Pancreas (tissue), 10 donors: ENCODE measurements around the gene SERPINB10. TPM values are rescaled to one million over a fixed set of nuclear protein-coding genes. Genes with fewer than 3 reads are reported as not detected.

ENCODE experiments used
- ATAC-seq, 4 donors: fragments of 200-7000 bp; cut with Tn5 transposase; one replicate each; pipeline versions ENCODE4 v1.8.0 to v1.9.1; 2020; ENCODE audit warnings: mild to moderate bottlenecking in 4 of 4, moderate library complexity in 4 of 4
- DNase-seq, 6 donors: peaks; one replicate each; pipeline ENCODE4 v3.0.0-alpha.2; 2020
- FAIRE-seq: peaks from 2 replicates; lab custom pipeline; 2012; peaks lifted over from hg19 to GRCh38; lab: Jason Lieb, UNC
- H3K27ac ChIP-seq, 4 donors: fragments of 200-600 bp; sonication (generic); 1 replicate in 3 of 4; 2 replicates in 1 of 4; pipeline versions ENCODE4 v1.5.0 to v1.8.0; 2020
- H3K27me3 ChIP-seq, 4 donors: fragments of 200-600 bp; one replicate each; pipeline ENCODE4 v1.8.0; 2021
- H3K36me3 ChIP-seq, 3 donors: fragments of 200-600 bp; sonication (generic) in 1 of 3; one replicate each; pipeline versions ENCODE4 v1.5.0 to v1.8.0; 2020 to 2021
- H3K4me1 ChIP-seq, 3 donors: fragments of 200-600 bp; one replicate each; pipeline ENCODE4 v1.8.0; 2021
- H3K4me3 ChIP-seq, 4 donors: fragments of 200-600 bp; sonication (generic) in 2 of 4; one replicate each; pipeline versions ENCODE4 v1.5.0 to v1.8.0; 2020 to 2021
- H3K9me3 ChIP-seq, 4 donors: fragments of 200-600 bp; one replicate each; pipeline ENCODE4 v1.8.0; 2021
- WGBS, 2 donors: extraction: QIAGEN DNeasy Blood & Tissue Kit; methylation state at CpG; one replicate each; pipeline ENCODE4 v1.1.7; 2013; 5-methylcytosine and 5-hydroxymethylcytosine counted together
- intact Hi-C, 3 donors: fragments of 100-400 bp; cut with DNase I; formaldehyde crosslinking; loops; one replicate each; pipeline versions ENCODE4 v1.11.1 to v1.14.2; 2022
- polyA plus RNA-seq, 2 donors: library from polyadenylated mRNA; stranded (reverse); fragments of 200-250 nt; gene quantifications; one replicate each; pipeline ENCODE4 v1.2.3, GENCODE V29; 2013
- total RNA-seq, 6 donors: library from RNA; stranded (reverse); fragmentation: NEBNext Ultra II Directional in 4 of 6; extraction: Animal tissue kit (Norgen Biotek cat#: 25700) in 4 of 6; gene quantifications; one replicate each; pipeline versions ENCODE4 v1.2.1 to v1.2.4, GENCODE V29; 2021 to 2023
- TF ChIP-seq, protein P1 (sequence below), 4 donors: fragments of 200-600 bp; sonication (generic) in 3 of 4; IDR thresholded peaks; one replicate each; pipeline versions ENCODE4 v1.5.0 to v1.8.0; 2021; ENCODE audit warnings: antibody characterized with exemption in 4 of 4
- donor health status: healthy with polysubstance abuse.
- donor health status: DM: no; HTN: no; CAD: no; lungs with moderate emphysema.
- donor health status: DM: no; HTN: no; CAD: no.
- donor health status: control.
- donor health status: control.
- donor health status: Bipolar disorder and iron deficiency.
- donor health status: DM: yes; HTN: yes; CAD: no.
- donor health status: DM: no; HTN: no; CAD: no.
- donor health status: DM: no; HTN: no; CAD: no.
- donor health status: DM: yes; HTN: yes; CAD: no.

The SERPINB10 gene
- total and polyA plus RNA-seq, 8 donors, result not detected

DNA sequence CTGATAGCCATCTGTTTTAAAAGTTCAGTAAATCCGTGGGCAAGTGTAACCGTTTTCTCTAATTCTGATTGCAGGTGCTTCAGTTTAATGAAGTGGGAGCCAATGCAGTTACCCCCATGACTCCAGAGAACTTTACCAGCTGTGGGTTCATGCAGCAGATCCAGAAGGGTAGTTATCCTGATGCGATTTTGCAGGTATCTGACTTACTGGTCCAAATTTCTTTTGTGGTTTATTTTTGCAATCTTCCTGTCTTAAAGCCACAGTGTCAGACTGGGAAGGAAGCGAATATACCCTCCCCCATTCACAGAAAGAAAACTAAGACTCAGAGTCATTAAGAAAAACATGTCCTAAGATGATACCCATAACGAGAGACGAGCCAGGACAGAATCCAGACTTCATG, 12.6 kb upstream of the SERPINB10 start:
- DNase-seq (no peak), FAIRE-seq (no peak), ATAC-seq (no peak)
- Histone ChIP-seq H3K36me3 (no peaks in the 10 kb centered on the region), H3K9me3 (no peaks in the 10 kb centered on the region), H3K27ac (no peak overlapping the region), H3K4me1 (no peaks in the 10 kb centered on the region), H3K27me3 (no peaks in the 10 kb centered on the region), H3K4me3 (no peak overlapping the region)
- TF ChIP-seq, protein P1, sequence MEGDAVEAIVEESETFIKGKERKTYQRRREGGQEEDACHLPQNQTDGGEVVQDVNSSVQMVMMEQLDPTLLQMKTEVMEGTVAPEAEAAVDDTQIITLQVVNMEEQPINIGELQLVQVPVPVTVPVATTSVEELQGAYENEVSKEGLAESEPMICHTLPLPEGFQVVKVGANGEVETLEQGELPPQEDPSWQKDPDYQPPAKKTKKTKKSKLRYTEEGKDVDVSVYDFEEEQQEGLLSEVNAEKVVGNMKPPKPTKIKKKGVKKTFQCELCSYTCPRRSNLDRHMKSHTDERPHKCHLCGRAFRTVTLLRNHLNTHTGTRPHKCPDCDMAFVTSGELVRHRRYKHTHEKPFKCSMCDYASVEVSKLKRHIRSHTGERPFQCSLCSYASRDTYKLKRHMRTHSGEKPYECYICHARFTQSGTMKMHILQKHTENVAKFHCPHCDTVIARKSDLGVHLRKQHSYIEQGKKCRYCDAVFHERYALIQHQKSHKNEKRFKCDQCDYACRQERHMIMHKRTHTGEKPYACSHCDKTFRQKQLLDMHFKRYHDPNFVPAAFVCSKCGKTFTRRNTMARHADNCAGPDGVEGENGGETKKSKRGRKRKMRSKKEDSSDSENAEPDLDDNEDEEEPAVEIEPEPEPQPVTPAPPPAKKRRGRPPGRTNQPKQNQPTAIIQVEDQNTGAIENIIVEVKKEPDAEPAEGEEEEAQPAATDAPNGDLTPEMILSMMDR (IDR thresholded peaks at IDR 0.05), result no peak
- intact Hi-C loops, result no loop called here
- WGBS, 2 donors, result 82 to 84% methylated on average over 6 of the region's 6 CpGs

DNA sequence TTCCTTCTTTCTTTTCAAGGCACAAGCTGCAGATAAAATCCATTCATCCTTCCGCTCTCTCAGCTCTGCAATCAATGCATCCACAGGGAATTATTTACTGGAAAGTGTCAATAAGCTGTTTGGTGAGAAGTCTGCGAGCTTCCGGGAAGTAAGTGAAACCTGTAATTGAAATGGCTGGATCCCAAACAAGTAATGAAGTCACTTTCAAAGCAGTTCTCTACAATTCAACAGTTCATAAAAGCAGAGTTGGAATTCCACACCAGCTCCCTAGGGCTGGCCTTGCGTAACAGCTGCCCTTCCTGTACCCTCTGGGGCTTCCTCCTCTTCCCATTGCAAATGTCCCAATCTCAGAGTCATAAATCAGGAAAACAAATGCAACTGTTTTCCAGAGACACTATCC, 10.7 kb upstream of the SERPINB10 start:
- Histone ChIP-seq H3K27me3 (no peaks in the 10 kb centered on the region), H3K4me1 (no peaks in the 10 kb centered on the region), H3K36me3 (no peaks in the 10 kb centered on the region), H3K27ac (no peak overlapping the region), H3K4me3 (no peak overlapping the region), H3K9me3 (no peaks in the 10 kb centered on the region)
- FAIRE-seq (no peak), ATAC-seq (peak in 1 of 4 donors; percentile 30), DNase-seq (no peak)
- TF ChIP-seq, protein P1 (IDR thresholded peaks at IDR 0.05), result no peak
- 81 to 82% methylated on average over 4 of the region's 4 CpGs for WGBS, 2 donors
- intact Hi-C loops, result no loop called here

DNA sequence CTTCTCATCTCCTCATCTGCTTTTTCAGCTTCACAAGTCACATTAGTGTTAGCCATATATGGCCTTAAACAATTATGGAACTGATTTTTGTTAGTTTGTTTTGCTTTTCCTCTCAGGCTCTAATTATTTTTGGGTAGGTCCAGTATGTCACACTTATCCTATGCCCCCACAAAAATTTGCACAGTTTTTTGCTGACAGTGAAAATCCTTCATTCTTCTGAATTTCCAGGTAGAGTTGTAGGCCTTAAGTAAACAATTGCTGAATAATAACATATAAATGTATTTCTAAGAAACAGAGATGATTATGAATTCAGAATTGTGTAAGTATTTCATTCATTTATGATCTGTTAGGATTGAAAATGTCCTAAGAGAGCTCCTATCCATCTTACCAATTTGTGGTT, 8.6 kb upstream of the SERPINB10 start:
- Histone ChIP-seq H3K27ac (no peak overlapping the region), H3K9me3 (no peaks in the 10 kb centered on the region)

DNA sequence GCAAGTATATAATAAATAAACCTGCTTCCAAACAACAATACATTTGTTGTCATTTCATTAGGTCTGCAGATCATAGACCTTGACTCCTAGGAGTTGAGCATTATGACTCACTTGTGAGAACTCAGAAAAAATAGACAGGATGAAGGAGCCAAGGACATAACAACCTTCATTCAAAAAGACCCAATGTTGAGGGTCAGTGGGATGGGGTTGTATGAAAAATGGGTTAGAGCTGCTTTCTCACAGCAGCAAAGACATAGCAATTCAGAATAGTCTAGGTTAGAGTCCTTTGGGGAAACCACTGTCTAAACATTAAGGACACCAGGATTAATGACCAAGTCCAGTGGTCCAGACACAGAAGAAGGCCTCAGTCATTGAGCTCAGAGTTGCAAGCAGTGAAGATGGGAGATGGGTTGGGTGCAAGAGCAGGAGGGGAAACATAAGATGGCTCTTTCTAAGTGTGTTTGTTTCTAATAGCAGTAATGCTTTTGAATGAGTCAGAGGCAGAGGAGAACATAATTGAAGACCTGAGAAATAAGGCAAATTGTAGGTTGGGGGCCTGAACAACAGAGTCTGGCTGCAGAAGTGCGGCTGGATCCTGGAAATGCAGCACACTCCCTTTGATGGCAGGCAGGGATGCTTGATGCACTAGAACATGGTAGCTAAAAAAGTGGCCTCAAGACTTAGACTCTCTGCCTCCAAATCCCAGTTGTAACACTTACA, 3.7 kb upstream of the SERPINB10 start:
- intact Hi-C loops, result no loop called here
- FAIRE-seq (no peak), DNase-seq (no peak), ATAC-seq (no peak)
- TF ChIP-seq, protein P1 (IDR thresholded peaks at IDR 0.05), result no peak
- Histone ChIP-seq H3K27ac (no peak overlapping the region), H3K9me3 (no peaks in the 10 kb centered on the region), H3K4me1 (no peaks in the 10 kb centered on the region), H3K4me3 (no peak overlapping the region), H3K36me3 (no peaks in the 10 kb centered on the region), H3K27me3 (no peaks in the 10 kb centered on the region)
- 90 to 100% methylated on average over 1 of the region's 1 CpG for WGBS, 2 donors

More for the DNA sequence above, 8.6 kb upstream of the SERPINB10 start:
- no peak for ATAC-seq
- no peaks in the 10 kb centered on the region for H3K27me3 ChIP-seq
- no peaks in the 10 kb centered on the region for H3K36me3 ChIP-seq
- no peak for DNase-seq
- FAIRE-seq, result no peak
- TF ChIP-seq, protein P1 (IDR thresholded peaks at IDR 0.05), result no peak
- H3K4me3 ChIP-seq, result no peak overlapping the region
- H3K4me1 ChIP-seq, result no peaks in the 10 kb centered on the region
- intact Hi-C loops, result no loop called here

DNA sequence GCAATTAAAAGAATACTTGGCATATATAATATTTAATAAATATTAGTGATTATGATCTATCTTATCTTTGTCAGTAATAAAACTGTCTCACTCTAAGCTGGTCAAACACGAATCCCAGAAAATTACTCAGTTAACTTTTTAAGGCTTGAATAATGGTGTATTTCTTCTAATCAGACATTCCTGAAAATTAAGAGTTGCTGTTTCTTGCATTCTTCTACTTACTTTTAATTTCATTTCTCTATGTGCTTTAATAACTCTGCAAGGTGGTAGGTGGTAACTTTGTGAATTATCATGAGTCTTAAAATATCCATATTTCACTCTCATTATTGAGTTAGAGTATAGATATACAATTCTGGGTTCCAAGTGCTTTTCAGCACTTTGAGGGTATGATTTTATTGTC, 3.1 kb upstream of the SERPINB10 start:
- intact Hi-C loops, result no loop called here
- no peaks in the 10 kb centered on the region for H3K27me3 ChIP-seq
- no peaks in the 10 kb centered on the region for H3K36me3 ChIP-seq
- H3K4me1 ChIP-seq, result no peaks in the 10 kb centered on the region
- DNase-seq (no peak), ATAC-seq (no peak), FAIRE-seq (peak; percentile 20)
- H3K4me3 ChIP-seq, result no peak overlapping the region
- TF ChIP-seq, protein P1 (IDR thresholded peaks at IDR 0.05), result no peak
- no peaks in the 10 kb centered on the region for H3K9me3 ChIP-seq
- H3K27ac ChIP-seq, result no peak overlapping the region
- WGBS, 2 donors, result 29 to 41% methylated on average over 1 of the region's 1 CpG
